Mesendoderm (in vitro differentiated cells): Measurements from ENCODE around the gene HTR3B. TPM values are rescaled to one million over a fixed set of nuclear protein-coding genes. Genes with fewer than 3 reads are reported as not detected.

Source experiments
- small RNA-seq: library from polyadenylated mRNA; stranded (forward); fragments of <200 nt; extraction: miRNeasy Mini kit (QIAGEN cat#:217004); gene quantifications from one replicate; pipeline ENCODE3, GENCODE V24; 2013; ENCODE audit not compliant: insufficient read depth

The HTR3B gene

Small RNA genes within 50 kb of the gene (small RNA-seq; reads per million reads assigned to genes)
- gene RNU6-1107P: not detected
